SK-N-MC (cell line): ENCODE measurements around the gene VDAC1.

Experiments
- DNase-seq: peaks from one replicate; pipeline ENCODE4 v3.0.0-alpha.2; 2011; ENCODE audit warnings: low read depth, low spot score
- H3K27ac ChIP-seq: fragments of 200-600 bp; sonication (generic); 2 replicates; pipeline ENCODE4 v1.5.1; 2016; ENCODE audit warnings: mixed run types
- H3K36me3 ChIP-seq: fragments of 200-600 bp; sonication (generic); 2 replicates; pipeline ENCODE4 v1.6.1; 2017; ENCODE audit warnings: antibody characterized with exemption, low read length, mixed read lengths; ENCODE audit not compliant: insufficient read depth
- H3K4me3 ChIP-seq: fragments of 200-600 bp; sonication (generic); 2 replicates; pipeline ENCODE4 v1.5.1; 2016
- H3K9ac ChIP-seq: fragments of 200-600 bp; sonication (generic); 2 replicates; pipeline ENCODE4 v1.8.0; 2017; ENCODE audit warnings: mixed run types, mixed read lengths; ENCODE audit not compliant: insufficient read length
- H3K9me3 ChIP-seq: fragments of 200-600 bp; sonication (generic); 2 replicates; pipeline ENCODE4 v1.6.1; 2017; ENCODE audit warnings: low read depth, mild to moderate bottlenecking, antibody characterized with exemption, low read length, moderate library complexity, mixed read lengths
- EZH2 ChIP-seq: fragments of 200-600 bp; sonication (generic); IDR thresholded peaks from one replicate; pipeline ENCODE4 v1.6.1; 2017; ENCODE audit warnings: antibody characterized with exemption
- FOXP2 ChIP-seq: optimal IDR thresholded peaks from 2 replicates; pipeline ENCODE3; 2011; ENCODE audit warnings: mild to moderate bottlenecking, moderate library complexity; ENCODE audit not compliant: insufficient read depth; ENCODE audit errors: extremely low read length, control extremely low read depth
- POLR2AphosphoS5 ChIP-seq: IDR thresholded peaks from 2 replicates; pipeline ENCODE4 v1.6.1; 2012; ENCODE audit warnings: mild to moderate bottlenecking, low read depth, low read length, borderline replicate concordance

VDAC1 gene

GRCh38 chr5:133925866-133926488, 78.8 kb downstream of the VDAC1 start:
- H3K27ac ChIP-seq: no peak overlapping the region
- no peaks in the 10 kb centered on the region for H3K9me3 ChIP-seq
- H3K4me3 ChIP-seq: no peak overlapping the region
- H3K9ac ChIP-seq: no peak overlapping the region
- no peaks in the 10 kb centered on the region for H3K36me3 ChIP-seq
- no peak for TF ChIP-seq FOXP2
- no peak for TF ChIP-seq EZH2
- no peak for TF ChIP-seq POLR2AphosphoS5
- DNase-seq: no peak

- DNase-seq: no peak
- no peak overlapping the region for H3K9ac ChIP-seq
- H3K36me3 ChIP-seq: no peaks in the 10 kb centered on the region
- H3K9me3 ChIP-seq: no peaks in the 10 kb centered on the region
- no peak overlapping the region for H3K4me3 ChIP-seq
- TF ChIP-seq FOXP2: no peak
- no peak for TF ChIP-seq POLR2AphosphoS5
- no peak for TF ChIP-seq EZH2
- H3K27ac ChIP-seq: no peak overlapping the region
Observed at GRCh38 chr5:133925269-133925668, 79.5 kb downstream of the VDAC1 start.

- no peaks in the 10 kb centered on the region for H3K9me3 ChIP-seq
- H3K9ac ChIP-seq: no peak overlapping the region
- no peak for DNase-seq
- H3K27ac ChIP-seq: no peak overlapping the region
- H3K36me3 ChIP-seq: no peaks in the 10 kb centered on the region
- TF ChIP-seq EZH2: no peak
- TF ChIP-seq FOXP2: no peak
- no peak for TF ChIP-seq POLR2AphosphoS5
- H3K4me3 ChIP-seq: no peak overlapping the region
Observed at GRCh38 chr5:133924221-133924920, 80.4 kb downstream of the VDAC1 start.

GRCh38 chr5:133921979-133922378, 82.8 kb downstream of the VDAC1 start:
- TF ChIP-seq POLR2AphosphoS5 (no peak), FOXP2 (no peak), EZH2 (no peak)
- no peak overlapping the region for H3K27ac ChIP-seq
- H3K9ac ChIP-seq: no peak overlapping the region
- DNase-seq: no peak
- no peak overlapping the region for H3K4me3 ChIP-seq
- H3K9me3 ChIP-seq: no peaks in the 10 kb centered on the region
- no peaks in the 10 kb centered on the region for H3K36me3 ChIP-seq
